Natural killer cell treated with Interleukin-12 subunit alpha and Interleukin-12 subunit beta and Interleukin-15 and Interleukin-18, amount 100 ng/mL, for 72 hours (primary cell): Measurements from ENCODE around the gene EXOSC10. TPM values are rescaled to one million over a fixed set of nuclear protein-coding genes. Genes with fewer than 3 reads are reported as not detected.
A peak's percentile ranks its signal among the peaks of the same experiment; 100 is the strongest.
"Not testable (repeated sequence)": the region's sequence is repeated elsewhere in the genome, so short reads cannot be mapped to it uniquely, and the experiment has no call there.

Experiments
- ATAC-seq, 2 donors: fragments of 150-1000 bp; cut with Tn5 transposase in 1 of 2; sonication (Bioruptor Pico), chemical (Tn5 transposase) in 1 of 2; 2 replicates each; pipeline ENCODE4 v1.10.0; 2021
- DNase-seq: peaks from one replicate; pipeline ENCODE4 v3.0.0; 2022; ENCODE audit warnings: low spot score
- H3K27ac Mint-ChIP-seq, 2 donors: 1 replicate in 1 of 2; 2 replicates in 1 of 2; pipeline ENCODE4 v1.8.0; 2022; ENCODE audit warnings: mixed read lengths in 2 of 2, mild to moderate bottlenecking in 1 of 2, moderate library complexity in 1 of 2
- H3K27me3 Mint-ChIP-seq, 2 donors: 1 replicate in 1 of 2; 2 replicates in 1 of 2; pipeline ENCODE4 v1.8.0; 2022; ENCODE audit warnings: mixed read lengths in 2 of 2
- H3K36me3 Mint-ChIP-seq: one replicate; pipeline ENCODE4 v1.8.0; 2022; ENCODE audit warnings: mixed read lengths
- H3K4me1 Mint-ChIP-seq, 2 donors: 1 replicate in 1 of 2; 2 replicates in 1 of 2; pipeline ENCODE4 v1.8.0; 2022; ENCODE audit warnings: low read depth in 2 of 2, mixed read lengths in 2 of 2, mild to moderate bottlenecking in 1 of 2
- H3K4me3 Mint-ChIP-seq: one replicate; pipeline ENCODE4 v1.8.0; 2022; ENCODE audit warnings: mixed read lengths
- H3K9me3 Mint-ChIP-seq: 2 replicates; pipeline ENCODE4 v1.8.0; 2022; ENCODE audit warnings: mixed read lengths
- total RNA-seq, 2 donors: library from RNA; stranded (reverse); gene quantifications; one replicate each; pipeline ENCODE4 v1.2.3, GENCODE V29; 2022

Gene EXOSC10
- total RNA-seq, 2 donors from 2014 or later: 69.6 to 120 TPM

DNA sequence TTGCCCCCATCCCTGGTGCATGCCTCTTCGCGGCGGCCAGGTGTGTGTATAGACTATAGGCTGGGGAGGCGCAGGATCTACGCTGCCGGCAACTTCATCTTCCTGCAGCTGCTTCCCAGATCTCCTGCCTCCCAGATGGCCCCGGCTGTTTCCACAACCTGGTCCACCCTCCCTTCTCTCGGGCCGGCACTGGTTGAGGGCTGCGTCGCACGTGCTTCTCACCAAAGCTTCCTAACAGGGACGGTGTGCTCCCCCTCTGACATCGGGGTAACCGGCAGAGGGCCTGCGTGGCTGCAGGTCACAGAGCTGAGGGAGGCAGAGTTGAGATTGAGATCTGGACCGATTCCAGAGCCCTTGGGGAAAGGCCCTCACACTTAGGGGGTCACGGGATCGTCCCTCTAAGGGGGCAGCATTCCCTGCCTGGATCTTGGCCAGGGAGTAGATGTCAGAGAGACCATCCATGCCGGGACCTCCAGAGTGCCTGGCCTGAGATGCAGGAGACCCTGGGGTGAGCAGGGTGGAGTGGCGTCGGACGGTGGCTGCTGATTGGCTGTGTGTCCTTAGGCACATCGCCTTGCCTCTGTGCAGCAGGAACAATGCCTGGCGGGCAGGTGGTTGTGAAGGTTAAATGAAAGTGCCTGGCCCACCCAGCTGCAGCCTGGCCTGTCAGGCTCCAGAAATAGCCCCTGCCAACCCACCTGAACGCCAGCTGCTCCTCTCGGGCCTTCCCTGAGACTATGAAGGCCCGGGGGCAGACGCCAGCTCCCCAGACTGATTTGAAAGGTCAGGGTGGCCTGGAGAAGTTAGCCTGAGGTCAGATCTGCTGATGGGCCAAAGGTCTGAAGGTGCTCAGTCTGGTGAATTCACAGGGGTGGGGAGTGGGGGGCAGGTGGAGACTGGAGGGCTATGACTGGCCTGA, 46.6 kb downstream of the EXOSC10 start:
- no peak for DNase-seq
- Mint-ChIP-seq H3K27me3 (peaks cover 0 to 2% of the 10 kb centered on the region in 2 donors), H3K36me3 (no peaks in the 10 kb centered on the region), H3K9me3 (no peaks in the 10 kb centered on the region), H3K4me3 (no peak overlapping the region), H3K27ac (no peak overlapping the region), H3K4me1 (peaks cover 0 to 4% of the 10 kb centered on the region in 2 donors)
- peak in 1 of 2 donors; percentile 11 for ATAC-seq

DNA sequence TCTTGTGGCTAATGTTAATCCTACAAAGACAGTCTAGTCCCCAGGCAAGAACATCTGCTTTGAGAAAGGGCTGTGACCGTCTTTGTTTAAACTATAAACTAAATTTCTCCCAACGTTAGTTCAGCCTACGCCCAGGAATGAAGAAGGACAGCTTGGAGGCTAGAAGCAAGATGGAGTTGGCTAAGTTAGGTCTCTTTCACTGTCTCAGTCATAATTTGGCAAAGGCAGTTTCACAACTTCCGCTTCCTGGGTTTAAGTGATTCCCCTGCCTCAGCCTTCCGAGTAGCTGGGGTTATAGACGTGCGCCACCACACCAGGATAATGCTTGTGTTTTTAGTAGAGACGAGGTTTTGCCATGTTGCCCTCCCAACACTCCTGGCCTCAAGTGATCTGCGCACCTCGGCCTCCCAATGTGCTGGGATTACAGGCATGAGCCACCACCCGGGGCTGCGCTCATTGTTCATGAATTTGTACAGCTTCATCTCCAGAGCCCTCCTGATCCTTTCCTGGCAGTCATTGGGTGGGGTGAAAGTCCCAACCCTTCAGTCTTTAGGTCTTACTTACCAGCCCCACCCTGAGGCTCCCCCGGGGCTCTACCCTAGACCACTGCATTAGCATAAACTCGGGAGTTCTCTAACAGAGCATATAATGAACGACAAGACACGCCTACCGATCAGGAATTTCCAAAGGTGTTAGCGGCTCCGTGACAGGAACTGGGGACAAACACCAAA, 47.7 kb downstream of the EXOSC10 start:
- H3K4me3 Mint-ChIP-seq: no peak overlapping the region
- peak overlapping the region in 1 of 2 donors; percentile 23 for H3K27ac Mint-ChIP-seq
- peaks cover 0 to 2% of the 10 kb centered on the region in 2 donors for H3K27me3 Mint-ChIP-seq
- ATAC-seq (peak in 1 of 2 donors; percentile 37), DNase-seq (no peak)
- H3K9me3 Mint-ChIP-seq: no peaks in the 10 kb centered on the region
- H3K4me1 Mint-ChIP-seq: peaks cover 0 to 4% of the 10 kb centered on the region in 2 donors
- no peaks in the 10 kb centered on the region for H3K36me3 Mint-ChIP-seq

DNA sequence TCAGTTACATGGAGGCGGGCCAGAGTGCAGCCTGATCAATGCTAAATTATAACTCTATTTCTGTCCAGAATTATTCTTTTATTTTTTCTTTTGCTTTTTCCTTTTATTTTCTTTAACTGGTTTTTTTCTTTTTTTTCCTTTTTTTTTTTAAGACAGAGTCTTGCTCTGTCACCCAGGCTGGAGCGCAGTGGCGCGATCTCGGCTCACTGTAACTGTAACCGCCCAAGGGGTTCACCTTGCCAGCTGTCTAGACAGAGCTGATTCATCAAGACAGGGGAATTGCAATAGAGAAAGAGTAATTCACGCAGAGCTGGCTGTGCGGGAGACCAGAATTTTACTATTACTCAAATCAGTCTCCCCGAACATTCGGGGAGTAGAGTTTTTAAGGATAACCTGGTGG, 48.5 kb downstream of the EXOSC10 start:
- not testable (repeated sequence) for H3K9me3 Mint-ChIP-seq, DNase-seq, H3K36me3 Mint-ChIP-seq, H3K4me1 Mint-ChIP-seq, H3K4me3 Mint-ChIP-seq, H3K27ac Mint-ChIP-seq, H3K27me3 Mint-ChIP-seq, ATAC-seq

DNA sequence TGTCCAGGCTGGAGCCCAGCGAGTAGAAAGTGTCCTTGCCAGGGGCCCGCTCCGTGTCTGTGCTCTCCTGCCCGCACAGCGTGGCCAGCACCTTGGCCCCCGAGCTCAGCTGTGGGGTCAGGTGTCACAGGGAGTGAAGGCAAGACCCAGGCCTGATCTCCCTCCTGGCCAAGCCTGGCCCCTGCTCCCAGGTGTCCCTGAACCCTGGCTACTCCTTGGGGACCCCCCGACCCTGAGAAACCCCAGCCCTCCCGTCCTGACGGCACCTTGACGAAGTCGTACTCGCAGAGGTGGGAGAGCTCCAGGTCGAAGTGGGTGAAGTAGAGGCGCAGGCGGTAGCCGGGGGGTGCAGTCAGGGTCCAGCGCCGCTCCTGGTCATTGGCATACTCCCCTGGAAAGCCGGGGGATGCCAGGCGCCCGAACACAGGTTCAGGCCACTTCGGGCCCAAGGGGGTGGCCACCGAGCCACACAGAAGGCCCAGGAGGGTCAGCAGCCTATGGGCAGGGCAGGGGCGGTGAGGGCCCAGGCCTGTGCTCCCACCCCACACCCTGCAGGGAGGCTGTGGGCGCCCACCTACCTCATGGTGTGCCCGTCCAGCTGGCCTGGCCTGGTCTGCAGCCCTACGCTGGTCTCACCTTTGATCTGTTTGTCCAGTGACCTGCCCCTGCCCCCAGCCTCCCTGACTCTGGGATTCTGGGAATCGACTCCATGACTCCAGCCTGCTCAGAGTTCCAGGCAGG, 52.9 kb downstream of the EXOSC10 start, which contains the start of gene MASP2:
TSS of gene MASP2 (minus strand) at position 615 of the 741 bp plus-strand sequence. CDS start at position 583, 32 bp downstream.
- DNase-seq (no peak), ATAC-seq (peak in 1 of 2 donors; percentile 13)
- H3K36me3 Mint-ChIP-seq: no peaks in the 10 kb centered on the region
- no peaks in the 10 kb centered on the region for H3K9me3 Mint-ChIP-seq
- H3K27ac Mint-ChIP-seq: no peak within 1 kb of the TSS
- no peak within 1 kb of the TSS for H3K4me3 Mint-ChIP-seq
- no peaks in the 10 kb centered on the region for H3K27me3 Mint-ChIP-seq
- H3K4me1 Mint-ChIP-seq: no peaks in the 10 kb centered on the region

DNA sequence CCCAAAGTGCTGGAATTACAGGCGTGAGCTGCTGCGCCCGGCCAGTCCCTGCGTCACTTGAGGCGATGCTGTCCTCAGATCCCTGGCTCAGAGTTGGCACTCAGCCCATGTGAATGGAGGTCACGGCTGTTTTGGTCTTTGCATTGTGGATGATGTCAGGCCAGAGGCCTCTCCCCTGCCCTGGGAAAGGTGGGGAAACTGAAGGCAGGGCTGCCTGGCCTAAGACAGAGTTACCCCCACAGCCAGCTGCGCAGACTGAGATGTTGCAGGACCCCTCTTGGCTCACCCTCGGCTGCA, 53.5 kb downstream of the EXOSC10 start:
- no peak for ATAC-seq
- H3K36me3 Mint-ChIP-seq: no peaks in the 10 kb centered on the region
- no peak overlapping the region for H3K4me3 Mint-ChIP-seq
- H3K27me3 Mint-ChIP-seq: no peaks in the 10 kb centered on the region
- no peaks in the 10 kb centered on the region for H3K4me1 Mint-ChIP-seq
- no peak overlapping the region for H3K27ac Mint-ChIP-seq
- H3K9me3 Mint-ChIP-seq: no peaks in the 10 kb centered on the region
- no peak for DNase-seq

DNA sequence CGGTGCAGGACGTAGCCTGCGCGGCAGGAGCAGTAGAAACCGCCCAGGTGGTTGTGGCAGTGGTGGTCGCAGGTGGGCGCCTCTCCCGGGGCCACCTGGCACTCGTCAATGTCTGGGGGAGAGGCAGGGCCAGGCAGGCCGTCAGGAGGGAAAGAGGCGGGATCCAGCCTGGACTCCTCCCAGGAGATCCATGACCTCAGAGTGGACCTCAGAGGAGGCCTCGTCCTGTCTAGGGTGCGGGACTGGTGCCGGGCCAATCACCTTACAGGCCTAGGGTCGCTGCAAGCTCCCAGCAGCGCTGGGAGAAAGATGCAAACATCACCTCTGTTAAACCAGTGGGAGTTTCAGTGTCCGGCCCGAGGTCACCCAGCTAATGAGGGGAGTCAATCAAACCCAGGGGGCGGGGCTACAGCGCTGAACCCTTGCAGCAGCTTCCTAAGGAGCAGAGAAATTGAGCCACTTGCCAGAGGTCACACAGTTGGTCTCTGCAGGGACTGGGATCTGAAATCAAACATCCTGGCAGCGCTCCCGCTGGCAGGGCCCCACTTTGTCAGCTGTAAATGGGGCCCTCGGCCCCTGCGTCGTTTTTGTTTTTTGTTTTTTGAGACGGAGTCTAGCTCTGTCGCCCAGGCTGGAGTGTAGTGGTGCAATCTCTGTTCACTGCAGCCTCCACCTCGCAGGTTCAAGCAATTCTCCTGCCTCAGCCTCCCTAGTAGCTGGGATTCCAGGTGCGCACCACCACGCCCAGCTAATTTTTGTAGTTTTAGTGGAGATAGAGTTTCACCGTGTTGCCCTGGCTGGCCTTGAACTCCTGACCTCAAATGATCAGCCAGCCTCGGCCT, 54.0 kb downstream of the EXOSC10 start:
- H3K27ac Mint-ChIP-seq: no peak overlapping the region
- no peak overlapping the region for H3K4me3 Mint-ChIP-seq
- H3K36me3 Mint-ChIP-seq: no peaks in the 10 kb centered on the region
- ATAC-seq (no peak), DNase-seq (no peak)
- no peaks in the 10 kb centered on the region for H3K9me3 Mint-ChIP-seq
- no peaks in the 10 kb centered on the region for H3K27me3 Mint-ChIP-seq
- no peaks in the 10 kb centered on the region for H3K4me1 Mint-ChIP-seq

DNA sequence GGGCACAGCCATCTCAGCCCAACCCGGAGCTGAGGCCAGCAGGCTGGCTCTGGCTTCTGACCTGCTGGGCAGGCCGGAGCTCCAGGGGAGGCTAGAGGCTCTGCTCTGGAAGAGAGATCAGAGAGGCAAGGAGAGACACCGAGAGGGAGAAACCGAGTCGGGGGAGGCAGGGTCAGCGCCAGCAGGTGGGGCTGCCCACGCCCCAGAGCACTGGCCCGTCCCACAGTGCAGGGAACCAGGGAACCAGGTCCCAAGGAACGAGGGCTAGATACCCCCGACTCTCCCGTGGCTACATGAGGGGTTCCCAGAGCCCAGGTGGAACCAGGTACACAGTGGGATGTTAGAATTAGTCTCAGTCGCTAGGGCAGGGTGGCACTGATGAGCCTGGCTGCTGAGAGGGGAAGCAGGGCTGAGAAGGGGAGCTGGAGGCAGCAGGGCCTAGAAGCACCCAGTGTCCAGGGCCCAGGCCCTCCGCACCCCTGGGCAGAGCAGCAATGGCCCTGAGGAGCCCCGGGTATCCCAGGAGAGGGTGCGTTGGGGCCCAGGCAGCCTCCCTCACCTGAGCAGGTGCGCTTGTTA, 54.7 kb downstream of the EXOSC10 start:
- DNase-seq (no peak), ATAC-seq (no peak)
- no peaks in the 10 kb centered on the region for H3K36me3 Mint-ChIP-seq
- no peaks in the 10 kb centered on the region for H3K9me3 Mint-ChIP-seq
- H3K4me1 Mint-ChIP-seq: no peaks in the 10 kb centered on the region
- H3K4me3 Mint-ChIP-seq: no peak overlapping the region
- no peaks in the 10 kb centered on the region for H3K27me3 Mint-ChIP-seq
- H3K27ac Mint-ChIP-seq: no peak overlapping the region

DNA sequence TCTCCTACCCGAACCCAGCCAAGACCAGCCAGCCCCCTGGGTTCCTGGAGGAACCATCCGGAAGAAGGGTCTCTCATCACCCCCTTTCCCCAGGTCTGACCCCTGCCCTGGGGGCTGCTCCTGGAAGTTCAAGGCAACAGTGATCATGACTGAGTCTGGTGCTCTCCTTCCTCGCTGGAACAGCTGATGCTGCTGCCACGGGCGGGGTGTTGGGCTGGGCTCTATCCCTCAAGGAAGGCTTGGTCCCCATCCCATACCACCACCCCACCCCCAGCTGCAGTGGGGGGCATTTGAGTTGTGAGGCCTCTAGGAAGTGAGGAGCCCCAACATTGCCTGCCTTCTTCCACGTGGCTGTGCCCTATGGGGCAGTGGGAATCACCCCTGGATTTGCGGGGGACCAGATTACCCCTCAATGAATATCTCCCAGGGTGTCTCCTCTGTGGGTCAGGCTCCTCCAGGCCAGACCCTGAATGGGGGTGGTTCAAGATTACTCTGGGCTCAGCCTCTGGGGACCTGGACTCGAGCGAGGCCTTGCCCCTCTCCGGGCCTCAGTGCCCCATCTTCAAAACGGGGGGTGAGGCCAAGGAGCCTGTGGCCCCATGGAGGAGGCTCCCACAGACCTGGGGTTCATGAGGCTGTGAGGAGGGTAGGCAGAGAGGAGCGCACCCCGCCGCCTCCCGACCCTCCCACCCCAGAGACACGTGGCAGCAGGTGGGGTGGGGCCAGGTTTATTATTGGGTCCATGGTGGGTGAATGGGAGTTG, 55.4 kb downstream of the EXOSC10 start:
- no peak overlapping the region for H3K27ac Mint-ChIP-seq
- H3K36me3 Mint-ChIP-seq: no peaks in the 10 kb centered on the region
- H3K4me1 Mint-ChIP-seq: no peaks in the 10 kb centered on the region
- no peaks in the 10 kb centered on the region for H3K9me3 Mint-ChIP-seq
- no peaks in the 10 kb centered on the region for H3K27me3 Mint-ChIP-seq
- ATAC-seq: no peak
- H3K4me3 Mint-ChIP-seq: no peak overlapping the region
- no peak for DNase-seq

DNA sequence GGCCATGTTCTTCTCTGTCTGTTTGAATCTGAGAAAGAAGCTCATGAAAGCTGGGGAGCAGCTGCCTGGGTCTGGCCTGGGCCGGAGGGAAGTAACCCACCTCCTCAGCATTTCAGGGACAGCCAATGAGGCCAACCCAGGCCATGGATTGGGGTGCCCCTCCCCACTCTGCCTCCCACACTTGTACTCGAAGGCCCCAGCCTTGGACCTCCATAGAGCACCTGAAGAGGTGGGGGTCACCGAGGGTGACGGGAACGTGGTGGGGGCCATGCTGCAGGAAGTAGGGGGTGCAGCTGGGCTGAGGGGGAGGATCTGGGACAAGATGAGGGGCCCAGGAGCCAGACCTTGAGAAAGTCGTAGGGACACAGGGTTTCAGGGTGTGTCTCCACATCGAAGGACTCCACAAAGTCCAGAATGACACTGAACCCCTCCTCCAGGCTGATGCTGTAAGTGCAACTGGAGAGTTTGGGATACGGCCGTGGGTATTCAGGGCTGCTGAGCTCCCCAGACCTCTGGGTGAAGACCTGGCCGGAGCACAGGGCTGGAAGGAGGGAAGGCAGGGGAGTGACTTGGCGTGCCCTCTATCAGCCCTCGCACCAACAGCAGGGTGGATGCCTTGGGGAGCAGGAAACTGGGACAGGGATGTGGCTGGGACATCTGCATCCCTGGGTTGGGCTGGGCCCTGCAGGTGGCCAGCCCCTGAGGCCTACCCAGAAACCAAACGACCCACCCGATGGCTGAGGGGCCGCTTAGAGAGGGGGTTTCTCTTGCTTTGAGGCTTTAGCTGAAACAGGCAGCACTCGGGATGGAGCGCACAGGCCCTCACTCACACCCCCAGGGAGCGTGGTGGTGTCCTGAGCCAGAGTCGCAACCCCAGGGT, 56.4 kb downstream of the EXOSC10 start:
- no peak for ATAC-seq
- H3K9me3 Mint-ChIP-seq: no peaks in the 10 kb centered on the region
- no peak overlapping the region for H3K27ac Mint-ChIP-seq

DNA sequence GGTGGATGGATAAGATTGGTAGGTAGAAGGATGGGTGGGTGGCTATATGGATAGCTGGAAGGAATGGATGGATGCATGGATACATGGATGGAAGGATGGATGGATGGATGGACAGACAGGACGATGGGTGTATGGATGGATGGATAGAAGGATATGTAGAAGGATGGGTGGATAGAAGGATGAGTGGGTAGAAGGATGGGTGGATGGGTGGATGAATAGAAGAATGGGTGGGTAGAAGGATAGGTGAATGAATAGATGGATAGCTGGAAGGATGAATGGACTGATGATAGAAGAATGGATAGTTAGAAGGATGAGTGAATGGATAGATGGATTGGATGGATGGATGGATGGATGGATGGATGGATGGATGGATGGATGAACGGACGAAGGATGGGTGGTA, 57.6 kb downstream of the EXOSC10 start:
- H3K4me3 Mint-ChIP-seq: no peak overlapping the region
- no peak for DNase-seq
- no peaks in the 10 kb centered on the region for H3K9me3 Mint-ChIP-seq
- ATAC-seq: no peak
- H3K27me3 Mint-ChIP-seq: no peaks in the 10 kb centered on the region
- H3K36me3 Mint-ChIP-seq: no peaks in the 10 kb centered on the region
- no peak overlapping the region for H3K27ac Mint-ChIP-seq
- no peaks in the 10 kb centered on the region for H3K4me1 Mint-ChIP-seq

More for the DNA sequence above, 56.4 kb downstream of the EXOSC10 start:
- no peak for DNase-seq
- H3K36me3 Mint-ChIP-seq: no peaks in the 10 kb centered on the region
- no peaks in the 10 kb centered on the region for H3K4me1 Mint-ChIP-seq
- H3K4me3 Mint-ChIP-seq: no peak overlapping the region
- H3K27me3 Mint-ChIP-seq: no peaks in the 10 kb centered on the region

DNA sequence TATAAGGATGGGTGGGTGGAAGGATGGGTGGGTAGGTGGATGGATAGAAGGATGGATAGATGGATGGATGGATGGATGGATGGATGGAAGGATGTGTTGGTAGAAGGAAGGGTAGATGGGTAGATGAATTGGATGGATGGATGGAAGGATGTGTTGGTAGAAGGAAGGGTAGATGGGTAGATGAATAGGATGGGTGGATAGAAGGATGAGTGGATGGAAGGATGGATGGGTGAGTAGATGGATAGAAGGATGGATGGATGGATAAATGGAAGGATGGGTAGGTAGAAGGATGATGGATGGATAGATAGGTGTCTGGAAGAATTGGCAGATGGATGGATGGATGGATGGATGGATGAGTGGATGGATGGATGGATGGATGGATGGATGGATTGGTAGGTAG, 58.6 kb downstream of the EXOSC10 start:
- no peaks in the 10 kb centered on the region for H3K36me3 Mint-ChIP-seq
- no peaks in the 10 kb centered on the region for H3K27me3 Mint-ChIP-seq
- no peak overlapping the region for H3K4me3 Mint-ChIP-seq
- H3K4me1 Mint-ChIP-seq: no peaks in the 10 kb centered on the region
- DNase-seq: no peak
- no peak overlapping the region for H3K27ac Mint-ChIP-seq
- ATAC-seq: no peak
- H3K9me3 Mint-ChIP-seq: no peaks in the 10 kb centered on the region

DNA sequence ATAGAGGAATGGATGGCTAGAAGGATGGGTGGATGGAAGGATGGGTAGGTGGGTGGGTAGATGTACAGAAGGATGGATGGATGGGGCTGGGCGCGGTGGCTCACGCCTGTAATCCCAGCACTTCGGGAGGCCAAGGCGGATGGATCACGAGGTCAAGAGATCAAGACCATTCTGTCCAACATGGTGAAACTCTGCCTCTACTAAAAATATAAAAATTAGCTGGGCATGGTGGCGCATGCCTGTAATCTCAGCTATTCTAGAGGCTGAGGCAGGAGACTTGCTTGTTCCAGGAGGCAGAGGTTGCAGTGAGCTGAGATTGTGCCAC, 59.6 kb downstream of the EXOSC10 start:
- not testable (repeated sequence) for H3K27me3 Mint-ChIP-seq, DNase-seq, H3K4me1 Mint-ChIP-seq, H3K36me3 Mint-ChIP-seq, H3K27ac Mint-ChIP-seq, H3K9me3 Mint-ChIP-seq, H3K4me3 Mint-ChIP-seq, ATAC-seq
